Hematopoietic multipotent progenitor cell treated with erythropoietin and hydrocortisone succinate and interleukin-3 and kit ligand, for 4 days (in vitro differentiated cells): ENCODE measurements around the gene CMC2.

Experiments used
- DNase-seq: peaks from one replicate; pipeline ENCODE4 v3.0.0-alpha.2; 2015

The CMC2 gene

DNA sequence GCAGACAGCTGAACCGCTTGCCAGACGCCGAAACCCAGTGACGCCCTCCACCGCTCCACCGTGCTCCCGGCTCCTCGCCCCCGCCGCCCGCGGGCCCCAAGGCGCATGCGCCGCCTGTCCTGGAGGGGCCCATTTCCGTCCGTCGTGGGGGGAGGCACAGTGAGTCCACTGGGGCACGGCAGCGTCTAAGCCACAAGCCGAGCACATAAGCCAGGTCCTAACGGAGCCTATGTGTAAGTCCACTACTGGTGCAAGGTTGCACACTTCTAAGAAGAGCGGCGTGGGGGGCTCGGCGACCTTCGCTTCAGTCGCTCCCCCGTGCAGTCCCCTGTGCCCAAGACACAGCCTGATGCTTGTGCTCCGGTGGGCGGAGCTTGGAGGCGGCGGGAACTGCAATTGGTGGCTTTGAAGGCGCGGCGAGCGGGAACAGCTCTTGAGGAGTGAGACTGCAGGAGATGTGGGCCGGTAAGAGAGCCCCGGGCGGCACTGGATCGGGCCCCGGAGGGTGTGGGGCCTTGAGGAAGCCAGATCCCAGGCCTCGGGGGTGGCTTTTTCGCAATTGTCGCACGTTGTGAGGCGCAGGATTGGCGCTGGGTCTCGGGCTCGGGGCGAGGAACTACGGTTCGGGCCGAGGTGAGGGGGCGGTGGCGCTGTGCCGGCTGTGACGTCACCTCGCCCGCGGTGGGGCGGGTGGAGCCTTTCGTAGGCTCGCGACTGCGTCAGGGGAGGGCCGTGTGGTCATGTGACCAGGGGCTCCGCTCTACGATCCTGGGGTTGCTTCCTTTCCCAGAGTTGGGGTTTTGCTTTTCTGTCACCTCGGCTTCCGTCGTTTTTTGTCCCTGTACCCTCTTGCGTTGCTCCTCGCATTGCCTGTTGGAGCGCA is at the start of gene CMC2, which contains the start of gene CENPN:
CMC2 (minus strand) TSS at position 73 of the 883 bp plus-strand sequence. CDS start 9,491 bp downstream, outside the sequence.
CENPN (plus strand) TSS at position 402 of the 883 bp plus-strand sequence. CDS start 4,726 bp downstream, outside the sequence.
- peak; percentile 99 for DNase-seq

GRCh38 chr16:81053761-81054160 is 47.1 kb upstream of the CMC2 start:
- DNase-seq = no peak

DNA sequence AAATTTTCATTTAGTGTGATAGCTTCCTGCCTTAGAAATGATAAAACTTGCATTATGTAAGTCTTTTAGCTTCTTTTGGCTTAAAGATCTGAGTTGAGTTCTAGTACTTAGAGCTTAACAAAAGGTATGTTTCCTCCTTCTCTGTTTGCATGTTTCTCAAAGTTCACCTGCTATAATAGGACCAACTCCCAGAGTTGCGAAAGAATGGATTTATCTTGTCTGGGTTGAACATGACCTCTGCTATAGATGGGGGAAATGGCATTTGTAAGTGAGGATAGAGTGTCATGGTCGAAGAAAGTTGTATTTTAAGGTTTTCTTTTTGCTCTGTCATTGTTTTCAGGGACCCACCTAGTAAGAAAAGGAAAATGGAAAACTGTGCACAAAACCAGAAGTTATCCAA is 36.1 kb upstream of the CMC2 start:
- DNase-seq = no peak

GRCh38 chr16:81041696-81042095 is 35.0 kb upstream of the CMC2 start:
- no peak for DNase-seq

GRCh38 chr16:81040842-81041241 is 34.2 kb upstream of the CMC2 start:
- DNase-seq = no peak

GRCh38 chr16:81040131-81040530 is 33.4 kb upstream of the CMC2 start:
- no peak for DNase-seq

DNA sequence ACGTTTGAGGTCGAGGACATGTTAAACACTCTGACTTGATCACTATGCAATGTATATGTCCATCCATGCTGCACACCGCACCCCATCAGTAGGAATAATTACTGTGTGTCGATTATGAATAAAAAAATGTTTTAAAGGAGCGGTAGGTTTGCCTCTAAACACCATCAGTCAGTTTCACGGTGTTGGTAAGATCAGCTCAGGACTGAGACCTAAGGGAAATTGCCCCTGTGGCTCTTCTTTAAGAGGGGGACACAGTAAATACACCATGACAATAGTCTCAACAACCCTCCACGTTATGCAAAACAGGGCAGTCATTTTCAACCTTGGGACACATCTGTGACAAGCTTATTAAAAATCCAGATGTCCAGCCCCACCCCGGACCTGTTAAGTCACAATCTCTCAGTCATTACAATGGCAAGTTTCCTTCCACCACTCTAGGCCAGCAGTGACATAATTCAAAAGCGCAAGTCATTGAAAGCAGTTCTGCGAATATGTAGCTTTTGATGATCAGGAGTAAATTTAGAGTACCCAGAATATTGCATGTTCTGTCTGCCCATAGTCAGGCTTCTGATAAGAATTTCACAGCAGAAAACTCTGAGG is 30.2 kb upstream of the CMC2 start:
- DNase-seq = peak; percentile 78

DNA sequence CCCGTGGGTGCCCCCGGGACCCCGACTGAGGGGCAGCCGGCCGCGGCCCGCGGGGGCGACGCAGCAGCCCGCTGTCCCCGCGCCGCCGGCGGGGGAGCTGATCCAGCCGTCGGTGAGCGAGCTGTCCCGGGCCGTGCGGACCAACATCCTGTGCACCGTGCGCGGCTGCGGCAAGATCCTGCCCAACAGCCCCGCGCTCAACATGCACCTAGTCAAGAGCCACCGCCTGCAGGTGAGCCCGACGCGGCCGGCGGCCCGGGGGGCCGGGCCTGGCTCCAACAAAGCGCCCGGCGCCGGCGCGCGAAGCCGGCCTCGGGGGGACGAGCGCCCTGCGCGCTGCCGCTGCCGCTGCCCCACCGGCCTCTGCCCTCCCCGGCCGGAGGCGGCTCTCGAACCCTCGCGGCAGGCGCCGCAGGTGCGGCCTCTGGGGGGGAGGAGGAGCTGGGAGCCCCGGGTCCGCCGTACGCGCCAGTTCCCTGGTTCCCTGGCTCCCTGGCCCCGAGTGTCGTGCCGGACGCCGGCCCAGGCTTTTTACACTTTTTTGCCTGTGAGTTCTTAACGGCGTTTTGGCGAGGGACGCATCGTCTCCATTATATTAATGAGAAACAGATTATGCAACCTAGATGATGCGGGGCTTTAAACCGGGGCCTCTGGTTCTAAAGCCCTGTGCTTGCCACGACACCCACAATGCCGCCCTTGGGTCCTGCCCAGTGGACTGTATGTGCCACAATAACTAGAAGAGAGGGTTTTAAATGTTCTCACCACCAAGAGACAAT is 29.5 kb upstream of the CMC2 start:
- peak; percentile 60 for DNase-seq

GRCh38 chr16:81035398-81035974 is 28.8 kb upstream of the CMC2 start, which contains the start of gene ATMIN:
Gene ATMIN (plus strand): TSS chr16:81035842. CDS start chr16:81035871, 29 bp downstream.
- DNase-seq = peak; percentile 94

GRCh38 chr16:81029930-81030604 is 23.4 kb upstream of the CMC2 start:
- no peak for DNase-seq

DNA sequence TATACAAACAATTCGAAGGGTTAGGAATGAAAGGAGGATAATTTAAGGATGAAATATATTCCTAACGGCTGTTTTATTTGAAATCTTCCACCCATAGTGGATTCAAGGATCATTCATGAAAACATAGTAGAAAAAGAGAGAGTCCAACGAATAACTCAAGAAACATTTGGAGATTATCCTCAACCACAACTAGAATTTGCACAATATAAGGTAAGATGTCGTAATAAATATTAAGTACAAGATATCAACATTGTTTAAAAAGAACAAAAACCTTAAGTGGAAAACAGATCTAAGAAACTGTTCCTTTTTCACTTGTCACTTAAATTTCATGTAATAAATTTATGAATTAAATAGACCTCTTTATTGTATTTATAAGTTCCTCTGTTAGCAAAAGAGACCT is 19.7 kb upstream of the CMC2 start:
- no peak for DNase-seq

GRCh38 chr16:81018496-81018895 is 11.8 kb upstream of the CMC2 start:
- DNase-seq = no peak

DNA sequence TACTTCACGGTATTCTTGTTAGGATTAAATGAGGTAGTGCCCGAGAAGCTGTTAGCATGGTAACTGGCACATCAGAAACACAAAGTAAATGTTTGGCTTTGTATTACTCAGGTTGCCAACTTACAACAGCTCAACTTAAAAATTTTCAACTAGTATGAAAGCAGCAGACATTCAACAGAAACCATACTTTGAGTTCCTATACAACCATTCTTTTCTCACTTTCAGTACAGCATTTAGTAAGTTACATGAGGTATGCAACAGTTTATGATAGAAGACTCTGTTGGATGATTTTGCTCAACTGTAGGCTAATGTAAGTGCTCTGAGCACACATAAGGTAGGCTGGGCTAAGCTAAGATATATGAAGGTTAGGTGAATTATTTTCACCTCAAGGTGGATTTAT is 8.0 kb upstream of the CMC2 start:
- no peak for DNase-seq

DNA sequence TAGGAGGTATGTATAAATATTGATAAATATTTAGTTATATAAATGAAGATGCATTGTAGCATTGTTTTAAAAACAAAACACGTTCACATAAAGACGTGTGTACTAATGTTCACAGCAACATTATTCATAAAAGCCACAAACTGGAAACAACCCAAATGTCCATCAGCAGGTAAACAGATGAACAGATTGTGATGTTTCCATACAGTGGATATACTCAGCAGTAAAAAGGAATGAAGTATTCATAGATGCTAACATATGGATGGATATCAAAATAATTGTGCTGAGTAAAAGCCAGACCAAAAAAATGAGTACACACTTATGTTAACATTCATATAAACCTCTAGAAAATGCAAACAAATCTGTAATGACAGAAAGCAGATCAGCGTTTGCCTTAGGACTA is 6.3 kb upstream of the CMC2 start:
- DNase-seq = no peak

DNA sequence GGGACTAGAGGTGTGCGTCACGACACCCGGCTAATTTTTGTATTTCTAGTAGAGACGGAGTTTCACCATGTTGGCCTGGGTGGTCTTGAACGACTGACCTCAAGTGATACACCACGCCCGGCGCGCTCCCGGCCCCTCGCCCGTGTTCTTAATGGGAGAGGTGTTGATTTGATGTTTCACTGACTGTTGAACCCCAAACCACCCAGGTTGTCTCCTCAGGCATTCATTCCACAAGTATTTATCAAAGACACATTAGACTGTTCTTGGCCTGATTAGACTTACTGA is 1.8 kb upstream of the CMC2 start:
- no peak for DNase-seq

DNA sequence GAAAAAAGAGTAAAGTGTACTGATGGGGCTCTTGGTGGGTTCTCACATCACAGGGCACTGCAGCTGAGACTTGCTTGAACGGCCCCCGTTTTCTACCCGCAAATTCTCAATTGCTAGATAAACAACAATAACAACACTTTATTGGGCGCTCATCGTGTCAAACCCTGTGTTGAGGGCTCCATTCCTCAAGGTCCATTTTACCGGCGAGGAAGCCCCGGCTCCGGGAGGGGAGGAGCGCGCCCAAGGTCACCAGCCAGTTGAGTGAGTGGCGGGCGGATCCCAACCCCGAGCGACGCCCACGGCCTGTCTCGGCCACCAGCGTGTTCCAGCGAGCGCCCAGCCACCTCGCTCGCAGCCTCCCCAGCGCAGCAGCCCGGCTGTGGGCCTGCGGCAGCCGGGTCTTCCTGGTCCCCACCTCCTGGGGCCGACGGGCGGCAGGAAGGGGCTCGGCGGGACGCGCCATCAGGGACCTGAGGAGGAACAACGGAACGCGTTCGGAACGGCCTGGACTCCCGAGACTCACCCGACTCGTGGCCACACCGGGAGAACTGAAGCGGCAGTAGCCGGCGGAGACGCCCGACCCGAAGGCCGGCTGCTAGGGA is 373 bp downstream of the CMC2 start:
- DNase-seq = peak; percentile 85

GRCh38 chr16:81005610-81006161 is 999 bp downstream of the CMC2 start:
- DNase-seq = peak; percentile 22

- DNase-seq = peak; percentile 89
These were observed 1.9 kb downstream of the CMC2 start for GRCh38 chr16:81004646-81005353.

- no peak for DNase-seq
These were observed 2.9 kb downstream of the CMC2 start for GRCh38 chr16:81003610-81004460.

GRCh38 chr16:81003064-81003463 is 3.6 kb downstream of the CMC2 start:
- DNase-seq = no peak
